ENCODE measurements around the gene UFC1. TPM values are rescaled to one million over a fixed set of nuclear protein-coding genes. Genes with fewer than 3 reads are reported as not detected.

The UFC1 gene
- polyA plus RNA-seq, 3 donors: 100 to 120 (median 108) TPM

- H3K4me1 Mint-ChIP-seq: peaks cover 42% of the 10 kb centered on the region
- peak within 1 kb of the TSS; percentile 99 to 100 for H3K4me3 Mint-ChIP-seq
- Histone ChIP-seq H3K4me3 (replicated peaks in 1 of 3; ENCODE audit: low read depth in 2 of 3, low read length in 3 of 3) (peak within 1 kb of the TSS; percentile 66 to 95 (median 78)), H2AFZ (ENCODE audit: insufficient read depth, low read depth, low read length, poor library complexity, severe bottlenecking) (peak within 1 kb of the TSS; percentile 94), H3K9ac (ENCODE audit: insufficient read depth, low read length, poor library complexity, severe bottlenecking) (peak within 1 kb of the TSS; percentile 83), H3K79me2 (ENCODE audit: insufficient read depth, low read length) (peaks cover 19% of the 10 kb centered on the region), H3K27me3 (ENCODE audit: control insufficient read depth in 2 of 2, insufficient read depth in 2 of 2, low read length in 2 of 2) (no peaks in the 10 kb centered on the region), H3K9me3 (replicated peaks in 1 of 2; ENCODE audit: control insufficient read depth in 1 of 2, insufficient read depth in 1 of 2, low read length in 2 of 2) (no peaks in the 10 kb centered on the region), H3K4me1 (ENCODE audit: control insufficient read depth in 1 of 2, insufficient read depth in 2 of 2, low read length in 2 of 2) (peaks cover 38 to 44% of the 10 kb centered on the region in 2 donors), H3K27ac (ENCODE audit: low read depth in 1 of 2, low read length in 2 of 2) (peak within 1 kb of the TSS; percentile 71 to 90), H3K36me3 (replicated peaks in 1 of 2; ENCODE audit: control insufficient read depth in 1 of 2, insufficient read depth in 2 of 2, low read length in 2 of 2) (peaks cover 34 to 36% of the 10 kb centered on the region in 2 donors), H4K20me1 (ENCODE audit: insufficient read depth, low read length) (no peaks in the 10 kb centered on the region), H3K4me2 (replicated peaks; ENCODE audit: extremely low read depth, low read length, poor library complexity, severe bottlenecking) (peak within 1 kb of the TSS; percentile 93)
- peak; percentile 19 for TF ChIP-seq CTCF (IDR thresholded peaks at IDR 0.05)
- peaks cover 34 to 39% of the 10 kb centered on the region in 2 donors for H3K36me3 Mint-ChIP-seq
- DNase-seq: peak; percentile 75 to 77 (median 75)
- intact Hi-C loops (cut with micrococcal nuclease): no loop called here
- H3K27me3 Mint-ChIP-seq (ENCODE audit: low read depth in 3 of 3): no peaks in the 10 kb centered on the region
- no peaks in the 10 kb centered on the region for H3K9me3 Mint-ChIP-seq
- 6% methylated on average over 42 of the region's 50 CpGs for WGBS (ENCODE audit: insufficient coverage)
- H3K27ac Mint-ChIP-seq: peak within 1 kb of the TSS; percentile 95 to 100 (median 99)
Observed at GRCh38 chr1:161177112-161177935, 23.5 kb downstream of the UFC1 start, which contains the start of gene B4GALT3. B4GALT3 (minus strand) TSS chr1:161177507; CDS start chr1:161176060, 1,447 bp downstream.

- H3K4me1 Mint-ChIP-seq: peaks cover 48% of the 10 kb centered on the region
- 77% methylated on average over 4 of the region's 9 CpGs for WGBS (ENCODE audit: insufficient coverage)
Observed at GRCh38 chr1:161177936-161178244, 24.1 kb downstream of the UFC1 start.

More at GRCh38 chr1:161177936-161178244, 24.1 kb downstream of the UFC1 start:
- no peak for TF ChIP-seq CTCF (IDR thresholded peaks at IDR 0.05)
- Histone ChIP-seq H4K20me1 (ENCODE audit: insufficient read depth, low read length) (no peaks in the 10 kb centered on the region), H3K4me1 (ENCODE audit: control insufficient read depth in 1 of 2, insufficient read depth in 2 of 2, low read length in 2 of 2) (peaks cover 44 to 50% of the 10 kb centered on the region in 2 donors), H3K79me2 (ENCODE audit: insufficient read depth, low read length) (peaks cover 19% of the 10 kb centered on the region), H3K4me3 (replicated peaks in 1 of 3; ENCODE audit: low read depth in 2 of 3, low read length in 3 of 3) (peak overlapping the region; percentile 66 to 95 (median 78)), H3K27ac (ENCODE audit: low read depth in 1 of 2, low read length in 2 of 2) (peak overlapping the region; percentile 71 to 90), H3K9ac (ENCODE audit: insufficient read depth, low read length, poor library complexity, severe bottlenecking) (peak overlapping the region; percentile 83), H3K4me2 (replicated peaks; ENCODE audit: extremely low read depth, low read length, poor library complexity, severe bottlenecking) (peak overlapping the region; percentile 93), H3K9me3 (replicated peaks in 1 of 2; ENCODE audit: control insufficient read depth in 1 of 2, insufficient read depth in 1 of 2, low read length in 2 of 2) (no peaks in the 10 kb centered on the region), H2AFZ (ENCODE audit: insufficient read depth, low read depth, low read length, poor library complexity, severe bottlenecking) (peak overlapping the region; percentile 94), H3K36me3 (replicated peaks in 1 of 2; ENCODE audit: control insufficient read depth in 1 of 2, insufficient read depth in 2 of 2, low read length in 2 of 2) (peaks cover 28 to 31% of the 10 kb centered on the region in 2 donors), H3K27me3 (ENCODE audit: control insufficient read depth in 2 of 2, insufficient read depth in 2 of 2, low read length in 2 of 2) (no peaks in the 10 kb centered on the region)
- no peaks in the 10 kb centered on the region for H3K27me3 Mint-ChIP-seq (ENCODE audit: low read depth in 3 of 3)
- peak overlapping the region; percentile 95 to 100 (median 99) for H3K27ac Mint-ChIP-seq
- peak overlapping the region; percentile 99 to 100 for H3K4me3 Mint-ChIP-seq
- intact Hi-C loops (cut with micrococcal nuclease): no loop called here
- DNase-seq: no peak
- H3K9me3 Mint-ChIP-seq: no peaks in the 10 kb centered on the region
- peaks cover 29 to 34% of the 10 kb centered on the region in 2 donors for H3K36me3 Mint-ChIP-seq

Data from CD14-positive monocyte (primary cell).